ENCODE results near the gene ABL2.

ABL2 gene

GRCh38 chr1:179061360-179062282 is 167.9 kb downstream of the ABL2 start:
- TF ChIP-seq CTCF (IDR thresholded peaks at IDR 0.05; ENCODE audit: low read depth, low read length) = no peak
- no peak overlapping the region for H3K4me3 ChIP-seq (ENCODE audit: low read depth, low read length)

- TF ChIP-seq CTCF (IDR thresholded peaks at IDR 0.05; ENCODE audit: low read depth, low read length) = no peak
- no peak overlapping the region for H3K4me3 ChIP-seq (ENCODE audit: low read depth, low read length)
Measured at GRCh38 chr1:179058487-179059483, 170.7 kb downstream of the ABL2 start.

GRCh38 chr1:179055937-179056336 is 173.5 kb downstream of the ABL2 start:
- no peak overlapping the region for H3K4me3 ChIP-seq (ENCODE audit: low read depth, low read length)
- no peak for TF ChIP-seq CTCF (IDR thresholded peaks at IDR 0.05; ENCODE audit: low read depth, low read length)

- TF ChIP-seq CTCF (IDR thresholded peaks at IDR 0.05; ENCODE audit: low read depth, low read length) = no peak
Measured at GRCh38 chr1:179053486-179053885, 176.0 kb downstream of the ABL2 start.

GRCh38 chr1:179052776-179053175 is 176.7 kb downstream of the ABL2 start:
- no peak for TF ChIP-seq CTCF (IDR thresholded peaks at IDR 0.05; ENCODE audit: low read depth, low read length)
- no peak overlapping the region for H3K4me3 ChIP-seq (ENCODE audit: low read depth, low read length)

More at GRCh38 chr1:179053486-179053885, 176.0 kb downstream of the ABL2 start:
- H3K4me3 ChIP-seq (ENCODE audit: low read depth, low read length) = no peak overlapping the region
